DMS 273 (cell line): ENCODE measurements around the gene INTS6.
A peak's percentile ranks its signal among the peaks of the same experiment; 100 is the strongest.

Experiments used
- DNase-seq: peaks from one replicate; lab custom pipeline; 2025; ENCODE audit not compliant: unreplicated experiment; lab: John Stamatoyannopoulos, UW

Gene INTS6, protein sequence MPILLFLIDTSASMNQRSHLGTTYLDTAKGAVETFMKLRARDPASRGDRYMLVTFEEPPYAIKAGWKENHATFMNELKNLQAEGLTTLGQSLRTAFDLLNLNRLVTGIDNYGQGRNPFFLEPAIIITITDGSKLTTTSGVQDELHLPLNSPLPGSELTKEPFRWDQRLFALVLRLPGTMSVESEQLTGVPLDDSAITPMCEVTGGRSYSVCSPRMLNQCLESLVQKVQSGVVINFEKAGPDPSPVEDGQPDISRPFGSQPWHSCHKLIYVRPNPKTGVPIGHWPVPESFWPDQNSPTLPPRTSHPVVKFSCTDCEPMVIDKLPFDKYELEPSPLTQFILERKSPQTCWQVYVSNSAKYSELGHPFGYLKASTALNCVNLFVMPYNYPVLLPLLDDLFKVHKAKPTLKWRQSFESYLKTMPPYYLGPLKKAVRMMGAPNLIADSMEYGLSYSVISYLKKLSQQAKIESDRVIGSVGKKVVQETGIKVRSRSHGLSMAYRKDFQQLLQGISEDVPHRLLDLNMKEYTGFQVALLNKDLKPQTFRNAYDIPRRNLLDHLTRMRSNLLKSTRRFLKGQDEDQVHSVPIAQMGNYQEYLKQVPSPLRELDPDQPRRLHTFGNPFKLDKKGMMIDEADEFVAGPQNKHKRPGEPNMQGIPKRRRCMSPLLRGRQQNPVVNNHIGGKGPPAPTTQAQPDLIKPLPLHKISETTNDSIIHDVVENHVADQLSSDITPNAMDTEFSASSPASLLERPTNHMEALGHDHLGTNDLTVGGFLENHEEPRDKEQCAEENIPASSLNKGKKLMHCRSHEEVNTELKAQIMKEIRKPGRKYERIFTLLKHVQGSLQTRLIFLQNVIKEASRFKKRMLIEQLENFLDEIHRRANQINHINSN

DNA sequence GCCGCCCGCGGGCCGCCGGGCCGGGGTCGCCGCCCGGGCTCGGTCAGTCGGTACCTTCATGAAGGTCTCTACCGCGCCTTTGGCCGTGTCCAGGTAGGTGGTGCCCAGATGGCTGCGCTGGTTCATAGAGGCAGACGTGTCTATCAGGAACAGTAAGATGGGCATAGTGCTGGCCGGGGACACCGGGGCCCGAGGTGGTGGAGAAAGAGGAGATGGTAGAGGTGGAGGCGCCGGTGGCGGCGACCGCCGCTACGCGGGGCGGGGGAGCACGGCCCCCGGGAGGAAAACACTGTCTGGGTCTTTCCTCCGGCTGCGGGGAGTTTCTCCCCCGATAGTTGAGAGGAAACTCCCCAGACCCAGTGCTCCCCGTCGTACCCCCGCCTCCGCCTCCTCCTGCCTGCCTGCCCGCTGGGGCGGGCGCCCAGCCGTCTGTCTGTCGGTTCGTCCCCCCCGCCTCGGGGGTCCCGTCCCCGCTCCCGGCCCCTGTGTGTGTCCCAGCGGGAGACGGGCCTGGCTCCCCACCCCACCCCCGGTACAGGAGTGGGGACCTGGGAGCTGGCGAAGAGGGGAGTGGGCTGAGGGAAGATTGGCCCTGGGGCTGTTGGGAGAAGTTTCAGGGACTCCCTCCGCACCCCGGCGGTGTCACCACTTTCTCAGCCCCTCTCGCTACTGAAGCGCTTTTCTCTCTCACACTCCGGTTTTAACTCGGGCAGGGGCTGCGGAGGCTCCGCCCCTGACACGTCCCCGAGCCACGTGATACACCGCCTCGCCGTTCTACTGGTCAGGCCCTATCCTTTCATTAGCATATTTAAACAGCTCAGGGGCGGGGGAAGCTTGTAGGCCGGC is at the start of gene INTS6:
TSS of gene INTS6 (minus strand) at position 676 of the 846 bp plus-strand sequence. CDS start at position 165, 511 bp downstream.
- DNase-seq = peak; percentile 98

DNA sequence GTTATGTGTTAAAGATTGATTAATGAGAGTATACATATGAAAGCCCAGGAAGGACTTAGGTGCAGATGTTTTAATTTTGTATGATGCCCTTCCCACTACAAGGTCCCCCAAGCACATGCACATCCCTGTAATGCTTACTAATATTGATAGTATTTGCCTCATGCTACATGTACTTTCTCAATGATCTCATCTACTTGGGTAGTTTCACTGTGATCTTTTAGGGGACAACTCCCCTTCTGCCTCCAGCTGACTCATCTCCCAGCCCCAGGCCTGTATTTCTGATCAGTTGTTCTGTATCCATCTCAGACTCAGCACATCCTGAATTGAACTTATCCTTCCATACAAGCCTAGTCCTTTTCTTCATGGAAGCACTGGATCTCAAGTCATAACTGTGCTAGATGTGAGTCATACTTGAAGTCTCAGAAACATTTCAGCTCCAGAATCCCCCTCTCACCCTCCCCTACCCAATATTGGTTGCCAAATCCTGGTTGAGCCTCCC is 49.4 kb upstream of the INTS6 start:
- DNase-seq = no peak

DNA sequence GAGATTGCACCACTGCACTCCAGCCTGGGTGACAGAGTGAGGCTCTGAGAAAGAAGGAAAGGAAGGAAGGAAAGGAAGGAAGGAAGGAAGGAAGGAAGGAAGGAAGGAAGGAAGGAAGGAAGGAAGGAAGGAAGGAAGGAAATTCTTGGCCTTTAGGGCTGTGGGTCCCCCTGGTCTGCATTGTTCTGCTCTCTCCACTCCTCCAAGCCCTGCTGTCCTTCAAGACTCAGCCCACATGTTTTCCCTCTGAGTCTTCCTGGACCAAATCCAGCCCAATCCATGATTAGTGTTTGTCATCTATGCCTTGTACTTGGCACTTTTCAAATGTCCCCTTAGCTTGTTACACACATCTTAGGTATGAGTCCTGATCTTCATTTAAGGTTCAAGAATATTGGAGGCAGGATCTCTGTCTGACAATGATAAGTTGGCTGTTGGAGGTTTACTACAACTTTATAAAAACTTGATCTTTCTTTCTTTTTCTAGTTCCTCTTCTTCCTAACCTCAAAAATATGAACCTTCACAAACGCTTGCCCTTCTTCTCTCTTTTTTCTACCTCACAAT is 48.8 kb upstream of the INTS6 start:
- no peak for DNase-seq

DNA sequence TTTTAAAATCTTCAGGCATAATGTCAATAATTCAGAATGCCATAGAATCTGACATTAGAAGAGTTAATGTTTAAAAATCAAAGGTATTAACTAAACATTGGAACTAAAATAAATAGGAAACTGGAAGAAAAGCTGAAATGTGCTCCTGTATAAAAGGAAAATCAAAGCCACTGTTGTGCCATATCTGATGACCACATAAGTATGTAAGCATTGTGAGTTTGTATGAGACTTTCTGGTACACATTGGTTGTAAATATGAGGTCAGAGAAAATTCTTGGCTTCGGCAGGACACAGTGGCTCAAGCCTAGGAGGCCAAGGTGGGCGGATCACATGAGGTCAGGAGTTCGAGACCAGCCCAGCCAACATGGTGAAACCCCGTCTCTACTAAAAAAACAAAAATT is 48.3 kb upstream of the INTS6 start:
- no peak for DNase-seq

DNA sequence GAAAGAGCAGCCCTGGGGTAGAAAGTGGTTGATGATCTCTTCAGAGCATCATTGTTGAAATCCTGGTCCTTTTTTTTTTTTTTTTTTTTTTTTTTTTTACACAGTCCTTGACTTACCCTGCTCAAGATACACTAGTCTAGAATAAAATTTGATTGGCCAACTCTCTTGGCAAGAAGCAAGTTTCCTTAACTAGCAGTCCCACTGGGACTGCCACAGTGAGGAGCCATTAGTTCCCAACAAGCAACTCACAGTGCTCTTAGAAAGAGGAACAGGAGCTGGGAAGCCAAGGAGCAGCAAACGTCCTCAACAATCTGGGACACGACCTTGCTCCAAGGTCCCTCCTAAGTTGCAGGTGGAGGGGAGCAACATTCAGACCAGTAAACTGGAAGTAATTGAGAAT is 47.9 kb upstream of the INTS6 start:
- DNase-seq = no peak

DNA sequence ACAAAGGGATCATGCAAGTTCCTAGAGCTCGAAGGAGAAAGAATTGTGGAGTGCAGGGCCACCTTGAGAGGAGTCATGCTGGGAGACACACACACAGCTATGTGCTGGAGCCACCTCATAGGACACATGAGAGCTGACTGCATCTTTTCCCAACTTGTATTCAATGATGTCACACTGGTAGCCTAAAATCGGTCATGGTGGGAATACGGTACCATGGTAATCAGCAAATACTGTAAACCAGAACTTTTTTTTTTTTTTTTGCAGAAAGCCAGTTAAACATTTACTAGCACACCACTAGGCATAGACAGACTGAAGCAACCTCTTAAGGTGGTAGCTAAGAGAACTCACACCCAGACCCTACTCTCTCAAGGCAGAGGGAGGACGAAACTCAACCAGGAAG is 47.0 kb upstream of the INTS6 start:
- no peak for DNase-seq

DNA sequence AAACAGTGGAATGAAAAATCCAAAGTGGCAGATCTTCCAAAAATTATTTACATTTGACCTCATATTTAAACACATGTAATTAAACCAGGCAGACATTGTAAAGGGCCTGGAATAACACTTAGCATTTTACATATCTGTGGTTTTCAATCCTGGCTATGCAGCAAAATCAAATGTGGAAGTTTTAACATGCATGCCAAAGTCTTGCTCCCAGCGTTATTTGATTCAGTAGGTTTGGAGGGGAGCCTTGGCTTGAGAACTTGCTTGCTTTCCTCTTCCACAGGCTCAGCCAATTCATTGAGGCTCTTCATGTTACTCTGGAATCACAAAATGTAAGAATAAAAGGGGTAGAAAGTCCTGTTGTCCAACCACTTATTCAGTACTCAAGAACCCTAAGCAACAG is 42.5 kb upstream of the INTS6 start:
- DNase-seq = no peak

DNA sequence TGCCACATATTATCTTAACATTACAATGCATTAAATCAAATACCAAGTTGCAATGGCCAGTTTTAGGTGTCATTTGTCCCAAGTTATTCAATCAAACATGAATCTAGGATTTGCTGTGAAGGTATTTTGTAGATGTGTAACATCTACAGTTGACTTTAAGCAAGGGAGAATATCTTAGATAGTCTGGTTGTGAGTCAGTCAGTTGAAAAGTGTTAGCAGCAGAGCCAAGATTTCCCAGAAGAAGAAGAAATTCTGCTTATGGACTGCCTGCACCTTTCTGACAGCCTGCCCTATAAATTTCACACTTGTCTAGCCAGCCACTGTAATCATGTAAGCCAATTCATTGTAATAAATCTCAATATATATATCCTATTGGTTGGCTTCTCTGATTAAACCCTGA is 41.3 kb upstream of the INTS6 start:
- DNase-seq = no peak

DNA sequence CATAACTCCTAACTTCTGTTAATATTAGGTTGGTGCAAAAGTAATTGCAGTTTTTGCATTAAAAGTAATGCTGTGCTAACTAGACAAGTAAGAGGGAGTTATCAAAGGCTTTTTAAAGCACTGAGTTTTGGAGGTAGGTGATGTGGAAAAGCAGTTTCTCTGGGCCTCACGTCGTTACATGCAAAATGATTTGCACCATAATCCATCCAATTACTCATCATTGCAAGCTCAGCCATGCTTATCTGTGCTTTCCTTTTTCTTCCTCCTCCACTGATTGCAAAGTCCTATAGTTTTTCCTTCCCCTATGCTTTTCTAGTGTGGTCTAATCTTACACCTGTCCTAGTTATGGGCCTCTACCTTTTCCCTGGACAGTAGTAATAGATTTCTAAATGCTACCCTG is 35.4 kb upstream of the INTS6 start:
- no peak for DNase-seq

DNA sequence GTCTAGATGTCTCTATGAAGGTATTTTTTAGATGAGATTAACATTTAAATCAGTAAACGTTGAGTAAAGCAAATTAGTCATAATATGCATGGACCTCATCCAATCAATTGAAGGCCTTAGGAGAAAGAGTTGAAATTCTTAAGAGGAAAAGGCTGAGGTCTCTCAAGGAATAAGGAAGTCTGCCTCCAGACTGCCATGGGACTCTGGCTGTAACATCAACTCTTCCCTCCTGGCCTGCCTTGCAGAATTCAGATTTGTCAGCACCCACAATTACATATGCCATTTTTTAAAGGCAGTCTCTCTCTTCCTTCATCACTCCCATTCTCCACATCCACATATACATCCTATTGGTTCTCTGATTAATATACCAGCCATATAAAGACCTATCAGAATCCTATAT is 28.8 kb upstream of the INTS6 start:
- no peak for DNase-seq

DNA sequence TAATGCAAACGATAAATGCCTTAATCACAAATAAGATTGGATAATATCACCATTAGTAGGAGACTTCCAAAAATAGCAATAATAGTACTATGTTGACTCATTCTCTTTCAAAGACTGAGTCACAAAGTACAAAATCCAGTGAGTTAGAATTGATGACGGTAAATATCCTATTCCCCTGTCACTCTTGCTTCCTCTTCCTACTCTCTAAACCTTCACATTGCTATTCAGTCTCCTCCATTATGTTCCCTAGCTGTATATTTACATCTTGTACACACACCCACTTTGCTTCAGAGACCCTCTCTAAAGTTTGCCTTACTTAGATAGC is 26.3 kb upstream of the INTS6 start:
- DNase-seq = no peak

DNA sequence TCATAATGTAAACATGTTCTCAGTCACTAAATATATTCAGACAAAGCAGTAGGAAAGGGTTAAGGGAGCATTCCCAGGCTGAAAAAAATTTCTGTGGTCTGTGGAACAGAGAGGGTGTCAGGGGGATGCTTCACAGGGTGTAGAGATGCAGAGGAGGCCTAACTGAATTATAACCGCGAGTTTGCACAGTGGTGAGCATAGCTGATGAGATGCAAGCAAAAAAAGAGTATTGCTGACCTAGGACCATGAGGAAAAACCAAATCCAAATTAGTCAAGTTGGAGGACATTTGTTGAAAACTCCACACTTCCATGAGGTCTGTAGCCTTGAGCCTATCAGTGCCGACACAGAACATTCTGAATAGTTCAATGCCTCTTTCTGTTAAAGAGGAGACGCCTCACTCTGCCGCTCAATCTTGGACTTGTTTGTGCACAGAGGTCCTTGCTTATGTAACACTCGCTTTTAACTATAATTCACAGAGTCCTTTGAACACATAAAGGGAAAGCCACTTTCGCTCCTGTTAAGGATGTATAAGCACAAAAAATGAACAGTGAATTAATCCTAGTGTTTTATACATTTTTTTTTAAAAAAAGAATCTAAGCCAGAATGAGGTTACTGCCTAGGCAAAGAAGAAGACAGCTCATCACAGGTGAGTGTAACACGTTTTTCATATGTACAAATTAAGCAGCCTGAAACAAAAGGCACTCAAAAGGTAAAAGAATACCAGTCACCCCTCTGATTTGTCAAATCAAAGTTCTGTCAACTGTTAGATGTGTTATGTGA is 25.8 kb upstream of the INTS6 start:
- no peak for DNase-seq

DNA sequence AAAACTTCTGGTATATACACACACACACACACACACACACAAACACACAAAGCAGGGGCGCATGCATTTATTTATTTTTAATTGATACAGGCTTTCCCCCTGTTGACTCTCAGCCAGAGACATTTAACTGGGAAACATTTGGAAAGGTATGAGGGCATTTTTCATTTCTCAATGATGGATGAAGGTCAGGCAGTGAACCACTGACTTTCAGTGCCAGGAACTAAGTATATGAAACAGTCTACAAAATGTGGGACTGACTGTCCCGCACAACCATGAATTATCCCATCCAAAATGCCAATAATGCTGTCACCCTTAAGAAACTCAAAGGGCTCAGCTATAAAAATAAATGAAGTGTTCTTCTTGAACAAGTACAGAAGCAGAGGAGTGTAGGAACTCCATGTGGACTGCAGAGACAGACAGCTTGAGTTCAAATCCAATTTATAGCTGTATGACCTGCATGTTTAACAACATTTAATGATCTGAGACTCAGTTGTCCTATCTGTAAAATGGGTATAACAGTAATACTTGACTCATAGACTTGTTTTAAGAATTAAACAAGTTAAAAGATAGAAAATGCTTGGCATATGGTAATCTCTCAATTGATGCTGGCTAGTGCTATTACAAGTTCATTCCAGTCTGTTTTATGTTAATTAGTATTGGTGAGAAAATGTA is 25.0 kb upstream of the INTS6 start:
- DNase-seq = no peak

DNA sequence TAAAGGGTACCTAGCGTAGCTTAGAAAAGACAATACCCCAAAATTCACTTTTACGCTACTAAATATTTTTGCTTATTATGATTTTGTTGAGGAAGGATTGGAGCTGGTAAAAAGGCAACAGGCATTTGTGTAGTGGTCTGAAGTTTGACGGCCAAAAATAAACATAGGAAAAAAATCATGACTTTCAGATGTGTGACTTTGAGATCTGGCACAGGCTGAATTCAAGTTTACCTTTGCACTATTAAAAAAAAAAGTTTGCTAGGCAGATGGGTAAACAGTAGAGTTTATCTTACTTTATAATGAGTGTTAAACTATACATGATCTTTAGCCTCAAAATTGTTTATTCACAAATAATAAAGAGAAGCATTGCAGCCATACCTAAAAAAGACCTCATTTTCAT is 24.3 kb upstream of the INTS6 start:
- no peak for DNase-seq

DNA sequence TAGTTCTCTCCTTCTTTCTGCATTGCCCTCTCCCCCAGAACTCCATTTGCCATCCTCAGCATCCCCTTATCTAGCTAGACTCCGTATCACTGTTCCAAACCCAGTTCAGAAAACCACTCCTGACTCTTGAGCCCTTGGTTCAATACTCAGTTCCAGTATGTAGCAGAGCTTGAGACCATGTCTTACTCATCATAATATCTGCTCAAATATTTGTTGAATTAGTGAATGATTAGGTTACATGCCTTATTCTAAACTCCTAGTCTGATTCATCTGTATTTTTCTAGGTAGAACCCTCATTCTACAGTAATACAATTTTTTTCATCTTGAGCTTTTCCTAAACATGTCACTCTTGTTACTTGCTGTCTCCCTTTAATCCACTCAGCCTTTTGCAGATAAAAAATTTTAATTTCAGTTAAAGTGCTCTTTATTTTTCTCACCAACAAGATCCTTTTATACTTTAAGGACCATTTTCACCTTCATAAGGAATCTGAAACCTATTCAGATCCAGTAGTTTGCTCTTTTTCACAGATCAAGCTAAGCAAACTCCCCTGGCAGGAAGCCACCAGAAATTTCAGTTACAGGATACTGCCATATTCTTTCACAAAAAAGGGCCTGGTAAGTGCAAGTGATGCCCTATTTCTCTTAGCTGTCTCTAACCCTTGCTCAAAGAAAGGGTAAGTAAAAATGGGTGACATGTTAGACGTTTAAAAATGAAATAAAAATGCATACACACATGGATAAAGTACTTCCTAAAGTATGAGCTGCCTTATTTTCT is 23.1 kb upstream of the INTS6 start:
- no peak for DNase-seq

DNA sequence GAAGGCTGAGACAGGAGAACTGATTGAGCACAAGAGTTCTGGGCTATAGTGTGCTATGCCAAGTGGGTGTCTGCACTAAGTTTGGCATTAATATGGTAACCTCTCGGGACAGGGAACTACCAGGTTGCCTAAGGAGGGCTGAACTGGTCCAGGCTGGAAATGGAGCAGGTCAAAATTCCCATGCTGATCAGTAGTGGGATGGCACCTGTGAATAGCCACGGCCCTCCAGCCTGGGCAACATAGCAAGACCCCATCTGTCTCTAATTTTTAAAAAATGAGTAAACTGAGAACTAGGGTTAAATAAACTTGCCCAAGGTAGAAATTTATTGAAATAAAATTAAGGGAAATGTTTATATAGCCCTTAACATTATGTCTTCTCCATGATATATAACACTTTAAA is 17.0 kb upstream of the INTS6 start:
- DNase-seq = no peak

DNA sequence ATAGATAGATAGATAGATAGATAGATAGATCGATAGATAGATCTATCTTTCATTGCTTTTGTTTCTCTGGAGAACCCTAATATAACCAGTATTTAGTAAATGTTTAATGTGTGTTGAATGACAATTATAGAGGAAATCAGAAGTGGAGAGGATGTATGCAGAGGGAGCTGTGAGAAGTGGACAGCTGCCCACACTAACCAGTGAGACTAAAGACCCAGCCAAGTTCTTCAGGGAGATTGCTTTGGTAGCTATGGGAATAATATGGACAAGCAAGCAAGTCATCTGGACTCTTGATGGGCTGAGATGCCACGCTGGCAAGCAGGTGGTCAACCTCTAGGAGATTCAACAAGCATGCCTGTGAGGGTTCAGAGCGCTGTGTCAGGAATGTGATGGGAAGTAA is 14.9 kb upstream of the INTS6 start:
- no peak for DNase-seq

DNA sequence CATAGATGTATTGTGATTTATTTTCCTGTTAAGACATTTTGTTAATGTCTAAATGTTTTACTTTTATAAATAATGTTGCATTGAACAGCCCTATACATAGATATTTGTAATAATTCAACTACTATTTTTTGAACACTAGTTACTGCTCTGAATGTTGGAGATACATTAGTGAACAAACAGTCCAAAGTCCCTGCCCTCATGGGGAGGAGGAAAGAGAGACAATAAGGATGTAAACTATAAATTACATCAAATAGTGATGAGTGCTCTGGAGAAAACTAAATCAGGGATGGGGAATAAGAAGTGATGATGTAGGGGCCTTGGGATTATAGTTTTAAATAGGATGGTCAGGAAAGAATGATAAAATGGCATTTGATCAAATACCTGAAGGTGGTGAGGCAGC is 12.3 kb upstream of the INTS6 start:
- no peak for DNase-seq
